DLD1 (cell line): Measurements from ENCODE around the gene SMIM14.
"Not testable (repeated sequence)": the region's sequence is repeated elsewhere in the genome, so short reads cannot be mapped to it uniquely, and the experiment has no call there.

Source experiments
- in situ Hi-C: cut with HindIII; loops from 2 replicates; pipeline ENCODE4 v1.10.0; 2017; ENCODE audit warnings: low sequenced_read_pairs

Gene SMIM14

GRCh38 chr4:39606747-39607146 is 31.9 kb downstream of the SMIM14 start:
- in situ Hi-C loops: no loop called here

- in situ Hi-C loops: no loop called here
These were observed 40.8 kb downstream of the SMIM14 start for GRCh38 chr4:39597695-39598381.

DNA sequence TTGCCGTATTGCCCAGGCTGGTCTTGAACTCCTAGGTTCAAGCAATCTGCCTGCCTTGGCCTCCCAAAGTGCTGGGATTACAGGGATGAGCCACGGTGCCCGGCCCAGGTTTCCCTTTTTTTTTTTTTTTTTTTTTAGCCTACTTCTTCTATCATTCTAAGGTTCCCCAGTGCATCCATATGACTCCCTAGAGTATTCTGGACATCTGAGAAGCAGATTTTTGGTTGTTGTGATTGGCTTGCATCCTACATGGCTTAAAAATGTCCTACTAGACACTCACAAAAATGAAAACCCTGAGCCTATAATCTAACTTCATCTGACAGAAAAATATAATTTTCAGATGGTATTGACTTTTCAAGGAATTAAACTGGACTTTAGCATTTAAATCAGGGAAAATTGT is 41.7 kb downstream of the SMIM14 start:
- in situ Hi-C loops: no loop called here

- in situ Hi-C loops: no loop called here
These were observed 47.4 kb downstream of the SMIM14 start for GRCh38 chr4:39591290-39591689.

DNA sequence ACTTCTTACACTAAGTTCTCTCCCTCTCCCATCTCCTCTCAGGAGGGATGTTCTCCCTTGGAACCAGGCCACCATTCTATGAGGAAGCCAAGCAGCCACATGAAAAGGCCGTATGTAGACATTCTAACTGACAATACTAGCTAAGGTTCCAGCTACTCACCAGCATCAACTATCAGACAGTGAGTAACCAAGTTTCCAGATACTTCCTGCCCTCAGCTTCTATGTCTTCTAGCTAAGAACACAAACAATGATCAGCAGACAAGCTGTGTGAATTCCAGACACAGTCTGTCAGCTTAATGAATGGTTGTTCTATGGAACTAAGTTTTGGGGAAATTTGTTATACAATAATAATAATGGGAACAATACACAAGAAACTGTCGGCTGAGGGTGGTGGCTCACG is 50.8 kb downstream of the SMIM14 start:
- in situ Hi-C loops: no loop called here

DNA sequence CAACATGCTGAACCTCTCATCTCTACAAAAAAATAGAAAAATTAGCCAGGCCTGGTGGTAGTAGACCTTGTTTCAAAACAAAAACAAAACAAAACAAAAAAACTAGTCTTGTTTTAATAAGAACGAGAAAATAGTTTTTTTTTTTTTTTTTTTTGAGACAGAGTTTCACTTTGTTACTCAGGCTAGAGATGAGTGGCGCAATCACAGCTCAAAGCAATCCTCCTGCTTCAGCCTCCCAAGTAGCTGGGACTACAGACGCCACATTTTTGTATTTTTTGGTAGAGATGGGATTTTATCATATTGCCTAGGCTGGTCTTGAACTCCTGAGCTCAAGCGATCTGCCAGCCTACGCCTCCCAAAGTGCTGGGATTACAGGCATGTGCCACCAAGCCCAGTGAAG is 63.7 kb downstream of the SMIM14 start:
- in situ Hi-C loops: no loop called here

DNA sequence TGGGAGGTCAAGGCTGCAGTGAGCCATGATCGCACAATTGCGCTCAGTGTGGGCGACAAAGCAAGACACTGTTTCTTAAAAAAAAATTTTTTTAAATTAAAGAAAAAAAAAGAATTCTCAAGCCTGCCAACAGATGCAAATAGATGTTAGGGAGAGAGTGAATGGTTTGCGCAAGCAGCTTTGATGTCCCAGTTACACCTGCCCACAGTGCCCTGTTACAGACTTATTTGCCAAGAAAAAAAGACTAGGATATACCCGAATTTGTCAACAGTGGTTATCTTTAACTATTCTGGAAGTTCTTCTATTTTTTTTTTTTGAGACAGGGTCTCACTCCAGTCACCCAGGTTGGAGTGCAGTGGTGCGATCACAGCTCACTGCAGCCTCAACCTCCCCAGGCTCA is 67.2 kb downstream of the SMIM14 start:
- in situ Hi-C loops: no loop called here

DNA sequence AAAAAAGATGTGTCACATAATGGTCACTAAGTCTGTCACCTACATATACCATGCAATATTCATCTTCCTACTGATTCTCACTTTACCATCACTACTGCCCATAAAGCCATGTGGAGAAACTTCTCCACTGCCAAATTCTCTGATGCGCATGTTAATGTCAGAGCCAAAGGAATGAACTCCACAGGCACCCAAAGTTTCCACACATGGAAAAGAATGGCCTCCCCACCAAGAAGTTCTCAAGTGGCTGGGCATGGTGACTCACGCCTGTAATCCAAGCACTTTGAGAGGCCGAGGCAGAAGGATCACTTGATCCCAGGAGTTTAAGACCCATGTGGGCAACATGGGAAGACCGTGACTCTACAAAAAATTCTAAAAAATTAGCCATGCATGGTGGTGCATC is 67.6 kb downstream of the SMIM14 start:
- in situ Hi-C loops: no loop called here

GRCh38 chr4:39569209-39569608 is 69.5 kb downstream of the SMIM14 start:
- in situ Hi-C loops: no loop called here

DNA sequence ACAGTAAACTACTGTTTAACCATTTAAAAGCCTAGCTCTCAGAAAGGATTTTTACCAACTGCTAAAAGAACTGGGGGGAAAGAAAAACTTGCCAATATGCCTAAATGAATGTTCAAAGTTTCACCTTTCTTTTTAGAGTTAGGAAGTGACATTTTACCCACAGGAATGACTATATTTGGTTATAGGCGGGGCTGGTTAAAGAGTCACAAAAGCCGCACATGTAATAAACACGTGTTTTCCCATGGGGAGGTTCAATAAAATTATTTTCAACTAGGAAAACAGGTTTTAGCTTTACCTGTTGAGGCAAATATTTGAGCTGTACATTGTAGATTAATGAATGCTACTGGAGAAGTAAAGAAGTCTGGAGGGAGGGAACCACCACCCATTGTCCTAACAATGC is 69.9 kb downstream of the SMIM14 start:
- in situ Hi-C loops: no loop called here

DNA sequence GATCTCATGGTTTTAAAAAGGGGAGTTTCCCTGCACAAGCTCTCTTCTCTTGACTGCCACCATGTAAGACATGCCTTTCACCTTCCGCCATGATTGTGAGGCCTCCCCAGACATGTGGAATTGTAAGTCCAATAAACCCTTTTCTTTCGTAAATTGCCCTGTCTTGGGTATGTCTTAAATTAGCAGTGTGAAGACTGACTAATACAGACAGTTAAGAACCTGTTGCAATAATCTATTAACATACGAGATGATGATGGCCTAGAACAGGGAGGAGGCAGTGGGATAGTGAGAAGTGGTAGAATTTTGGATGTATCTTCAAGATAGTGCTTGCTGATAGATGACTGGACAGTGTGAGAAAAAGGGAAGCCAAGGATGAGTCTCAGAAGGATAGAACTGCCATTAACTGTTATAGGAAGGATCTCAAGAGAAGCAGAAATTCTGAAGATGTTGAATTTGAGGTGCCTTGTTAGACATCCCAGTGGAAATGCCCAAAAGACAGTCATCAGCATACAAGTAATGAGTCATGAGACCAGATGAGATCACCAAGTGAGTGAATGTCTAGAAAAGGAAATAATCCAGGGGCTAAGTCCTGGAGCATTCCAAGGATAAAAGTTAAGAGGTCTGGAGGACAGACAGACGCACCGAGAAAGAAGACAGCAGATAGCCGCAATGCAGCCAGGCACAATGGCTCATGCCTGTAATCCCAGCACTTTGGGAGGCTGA is 72.6 kb downstream of the SMIM14 start:
- in situ Hi-C loops: no loop called here

DNA sequence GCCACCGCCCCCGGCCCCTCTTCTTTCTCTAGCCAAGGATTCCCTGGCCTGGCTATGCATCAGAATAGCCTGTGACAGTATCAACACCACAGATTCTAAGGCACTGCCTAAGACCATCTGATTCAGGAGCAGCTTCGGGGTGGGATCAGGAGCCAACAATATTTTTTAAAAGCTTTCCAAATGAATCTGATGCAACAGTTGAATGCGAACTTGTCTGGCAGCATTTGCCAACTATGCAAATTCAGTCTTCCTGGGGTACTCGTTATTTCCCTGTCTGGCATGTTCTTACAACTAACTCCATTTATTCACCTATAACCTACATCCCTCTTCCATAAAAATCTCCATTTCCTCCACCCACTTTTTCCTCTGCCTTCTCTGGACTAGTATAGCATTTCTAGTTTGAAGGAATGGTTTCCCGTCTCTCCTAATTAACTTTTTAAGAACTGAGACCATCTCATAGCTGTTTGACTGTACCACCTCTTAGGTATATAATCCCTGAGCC is 75.3 kb downstream of the SMIM14 start:
- in situ Hi-C loops: no loop called here

DNA sequence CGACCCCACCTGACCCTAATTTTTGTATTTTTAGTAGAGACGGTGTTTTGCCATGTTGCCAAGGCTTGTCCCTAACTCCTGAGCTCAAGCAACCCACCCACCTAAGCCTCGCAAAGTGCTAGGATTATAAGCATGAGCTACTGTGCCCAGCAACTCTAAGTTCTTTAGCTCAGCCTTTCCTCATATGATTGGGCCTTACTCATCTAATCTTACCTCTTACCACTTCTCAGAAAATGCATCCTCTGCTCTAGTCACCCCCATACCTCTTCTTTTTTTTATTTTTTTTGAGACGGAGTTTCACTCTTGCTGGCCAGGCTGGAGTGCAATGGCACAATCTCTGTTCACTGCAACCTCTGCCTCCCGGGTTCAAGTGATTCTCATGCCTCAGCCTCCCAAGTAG is 75.9 kb downstream of the SMIM14 start:
- in situ Hi-C loops: no loop called here

DNA sequence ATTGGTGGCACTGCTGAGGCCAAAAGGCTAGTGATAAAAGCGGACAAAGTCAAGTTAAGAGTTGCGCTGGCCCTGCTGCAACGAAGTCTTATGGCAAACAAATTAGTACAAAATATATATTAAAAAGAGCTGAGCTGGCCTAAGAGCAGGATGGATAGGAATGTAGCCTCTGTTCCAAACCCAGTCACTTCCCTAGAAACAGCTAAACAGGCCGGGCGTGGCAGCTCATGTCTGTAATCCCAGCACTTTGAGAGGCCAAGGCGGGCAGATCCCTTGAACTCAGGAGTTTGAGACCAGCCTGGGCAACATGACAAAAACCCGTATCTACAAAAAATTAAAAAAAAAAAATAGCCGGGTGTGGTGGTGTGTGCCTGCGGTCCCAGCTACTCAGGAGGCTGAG is 79.0 kb downstream of the SMIM14 start:
- in situ Hi-C loops: no loop called here

DNA sequence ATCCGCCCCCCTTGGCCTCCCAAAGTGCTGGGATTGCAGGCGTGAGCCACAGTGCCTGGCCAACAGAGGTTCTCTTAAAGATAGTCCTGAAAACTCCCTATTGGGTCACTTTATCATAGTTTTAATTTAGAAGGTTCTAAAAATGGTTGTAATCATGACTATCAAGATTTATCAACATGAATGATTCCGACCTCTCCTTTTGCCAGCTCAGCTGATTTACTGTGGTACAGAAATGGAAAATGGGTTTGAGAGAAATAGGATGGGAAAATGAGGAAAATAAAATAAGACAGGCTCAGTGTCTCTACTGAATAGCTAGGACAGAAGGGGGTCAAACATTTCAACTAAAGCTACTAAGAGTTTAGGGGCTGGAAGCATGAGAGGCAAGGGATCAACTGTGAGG is 83.2 kb downstream of the SMIM14 start:
- in situ Hi-C loops: no loop called here

- in situ Hi-C loops: no loop called here
These were observed 90.1 kb downstream of the SMIM14 start for GRCh38 chr4:39548425-39549067.

- in situ Hi-C loops: no loop called here
These were observed 93.9 kb downstream of the SMIM14 start for GRCh38 chr4:39544580-39545315.

DNA sequence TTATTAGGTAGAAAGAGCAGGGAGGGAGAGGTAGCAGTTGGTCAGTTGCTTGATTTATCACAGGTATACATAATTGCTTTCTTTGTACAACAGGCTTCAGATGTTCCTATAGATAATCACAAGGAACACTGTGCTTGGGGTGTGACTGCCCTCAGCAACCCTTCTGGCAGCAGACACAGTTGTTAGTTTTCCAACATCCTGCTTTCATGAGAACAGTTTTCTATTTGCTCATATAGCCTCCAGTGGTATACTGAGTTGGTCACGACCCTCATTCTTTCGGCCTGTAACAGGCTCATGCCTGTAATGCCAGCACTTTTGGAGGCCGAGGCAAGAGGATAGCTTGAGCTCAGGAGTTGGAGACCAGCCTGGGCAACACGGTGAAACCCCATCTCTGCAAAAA is 94.6 kb downstream of the SMIM14 start:
- in situ Hi-C loops: not testable (repeated sequence)

GRCh38 chr4:39543034-39543433 is 95.6 kb downstream of the SMIM14 start:
- in situ Hi-C loops: no loop called here

- in situ Hi-C loops: no loop called here
These were observed 96.1 kb downstream of the SMIM14 start for GRCh38 chr4:39542611-39543012.

DNA sequence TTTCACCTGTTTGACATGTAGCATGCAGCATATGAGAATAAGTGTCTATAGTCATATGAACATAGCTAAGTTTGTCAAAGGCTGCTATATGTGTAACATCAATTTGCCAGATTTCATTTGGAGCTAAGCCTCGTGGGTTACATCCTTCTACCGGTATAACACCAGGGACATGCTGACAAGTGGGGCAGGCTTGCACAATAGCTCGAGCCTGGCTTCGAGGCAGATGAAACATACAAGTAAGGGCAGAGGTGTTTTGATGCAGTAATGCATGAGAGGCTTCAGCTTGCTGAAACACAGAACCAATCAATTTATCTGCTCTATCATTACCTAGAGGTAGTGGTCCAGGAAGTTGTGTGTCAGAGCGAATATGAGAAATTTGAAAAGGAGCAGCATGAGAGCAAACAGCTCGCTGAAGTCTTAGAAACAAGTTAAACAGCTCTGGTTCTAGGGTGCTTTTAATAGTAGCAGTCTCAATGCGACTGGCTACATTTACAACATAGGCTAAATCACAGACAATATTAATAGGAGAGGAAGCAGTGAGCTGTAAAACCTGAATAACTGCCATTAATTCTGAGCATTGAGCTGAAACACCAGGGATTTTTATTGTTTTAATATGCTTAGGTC is 96.6 kb downstream of the SMIM14 start:
- in situ Hi-C loops: no loop called here
